VCaP (cell line): Measurements from ENCODE around the gene SIMC1.

ENCODE experiments used
- H3K27ac ChIP-seq: fragments of 450-650 bp; 2 replicates; pipeline ENCODE4 v1.5.1; 2017
- TF ChIP-seq, protein P1 (sequence below): fragments of 450-650 bp; conservative IDR thresholded peaks from 2 replicates; pipeline ENCODE4 v1.5.1; 2017; ENCODE audit warnings: mild to moderate bottlenecking, moderate library complexity

The SIMC1 gene

DNA sequence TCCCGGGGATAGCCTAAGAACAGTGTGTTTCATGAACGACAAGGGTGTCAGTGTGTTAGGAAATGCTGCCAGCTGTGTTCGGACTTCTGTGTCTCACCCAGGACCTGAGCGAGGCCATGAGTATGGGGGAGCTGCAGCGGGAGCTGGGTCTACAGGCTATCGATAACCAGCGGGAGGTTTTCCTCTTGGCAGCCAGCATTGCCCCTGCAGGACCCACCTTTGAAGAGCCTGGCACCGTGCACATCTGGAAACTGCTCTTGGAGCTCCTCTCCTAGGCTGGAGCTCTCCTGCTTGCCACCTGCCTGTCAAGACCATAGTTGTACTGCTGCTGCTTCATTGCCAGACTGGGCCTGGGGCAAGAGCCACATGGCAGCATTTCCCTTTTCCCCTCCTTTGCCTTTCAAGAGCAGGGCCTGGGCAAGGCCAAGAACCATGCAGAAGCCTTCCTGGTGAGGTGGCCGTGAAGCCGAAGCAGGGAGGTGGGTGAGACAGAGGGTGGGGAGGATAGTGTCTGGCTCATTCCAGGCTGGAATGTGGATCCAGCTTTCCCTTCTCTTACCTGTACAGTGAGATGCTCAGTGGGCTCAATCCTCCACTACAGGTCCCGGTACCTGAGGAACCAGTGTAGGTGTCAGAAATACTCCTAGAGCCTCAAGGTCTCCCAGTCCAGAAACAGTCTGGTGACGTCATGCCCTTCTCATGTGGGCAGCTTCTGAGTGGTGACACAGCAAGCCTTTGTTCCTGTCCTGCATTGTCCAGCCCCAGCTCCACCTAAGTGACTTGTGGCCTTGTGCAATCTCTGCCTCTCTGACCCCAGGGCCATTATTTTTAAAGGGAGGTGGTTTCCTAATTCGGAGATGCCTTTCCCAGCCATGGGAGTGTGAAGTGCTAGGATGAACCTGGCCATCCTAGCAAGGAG lies 133.7 kb downstream of the SIMC1 start:
- TF ChIP-seq, protein P1, sequence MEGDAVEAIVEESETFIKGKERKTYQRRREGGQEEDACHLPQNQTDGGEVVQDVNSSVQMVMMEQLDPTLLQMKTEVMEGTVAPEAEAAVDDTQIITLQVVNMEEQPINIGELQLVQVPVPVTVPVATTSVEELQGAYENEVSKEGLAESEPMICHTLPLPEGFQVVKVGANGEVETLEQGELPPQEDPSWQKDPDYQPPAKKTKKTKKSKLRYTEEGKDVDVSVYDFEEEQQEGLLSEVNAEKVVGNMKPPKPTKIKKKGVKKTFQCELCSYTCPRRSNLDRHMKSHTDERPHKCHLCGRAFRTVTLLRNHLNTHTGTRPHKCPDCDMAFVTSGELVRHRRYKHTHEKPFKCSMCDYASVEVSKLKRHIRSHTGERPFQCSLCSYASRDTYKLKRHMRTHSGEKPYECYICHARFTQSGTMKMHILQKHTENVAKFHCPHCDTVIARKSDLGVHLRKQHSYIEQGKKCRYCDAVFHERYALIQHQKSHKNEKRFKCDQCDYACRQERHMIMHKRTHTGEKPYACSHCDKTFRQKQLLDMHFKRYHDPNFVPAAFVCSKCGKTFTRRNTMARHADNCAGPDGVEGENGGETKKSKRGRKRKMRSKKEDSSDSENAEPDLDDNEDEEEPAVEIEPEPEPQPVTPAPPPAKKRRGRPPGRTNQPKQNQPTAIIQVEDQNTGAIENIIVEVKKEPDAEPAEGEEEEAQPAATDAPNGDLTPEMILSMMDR: no peak

DNA sequence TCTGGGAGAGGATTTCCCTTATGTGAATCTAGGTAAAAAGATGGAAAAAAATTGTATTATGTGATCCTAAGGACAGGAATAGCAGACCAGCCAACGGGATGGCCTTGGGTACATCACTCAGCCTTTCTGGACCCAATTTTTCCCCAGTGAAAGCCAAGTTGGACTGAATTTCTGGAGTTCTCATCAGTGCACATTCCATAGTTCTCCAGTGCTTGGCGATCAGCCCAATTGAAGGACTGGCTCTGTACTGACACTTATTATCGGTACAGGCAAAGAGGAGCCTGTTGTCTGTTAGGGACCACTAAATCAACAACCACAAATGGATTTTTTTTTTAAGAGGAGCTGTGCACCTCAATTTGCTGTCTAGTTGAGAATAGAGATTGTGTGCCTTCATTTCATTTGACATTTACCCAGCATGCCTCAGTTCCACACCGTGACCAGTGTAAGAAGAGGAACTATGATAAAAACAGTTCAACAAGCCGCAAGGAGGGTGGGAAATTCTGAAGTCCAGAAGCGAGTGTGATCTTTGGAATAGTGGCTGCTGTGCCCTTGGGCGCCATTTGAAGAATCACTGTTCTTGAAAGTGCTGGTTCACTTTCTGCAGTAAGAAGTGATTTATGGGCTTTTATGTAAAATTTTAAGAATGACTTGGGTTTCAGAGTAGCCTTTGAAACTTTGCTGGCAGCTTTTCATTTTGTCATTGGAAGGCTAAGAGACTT lies 135.0 kb downstream of the SIMC1 start:
- TF ChIP-seq, protein P1: no peak
- no peak overlapping the region for H3K27ac ChIP-seq

More for the DNA sequence above, 133.7 kb downstream of the SIMC1 start:
- no peak overlapping the region for H3K27ac ChIP-seq

DNA sequence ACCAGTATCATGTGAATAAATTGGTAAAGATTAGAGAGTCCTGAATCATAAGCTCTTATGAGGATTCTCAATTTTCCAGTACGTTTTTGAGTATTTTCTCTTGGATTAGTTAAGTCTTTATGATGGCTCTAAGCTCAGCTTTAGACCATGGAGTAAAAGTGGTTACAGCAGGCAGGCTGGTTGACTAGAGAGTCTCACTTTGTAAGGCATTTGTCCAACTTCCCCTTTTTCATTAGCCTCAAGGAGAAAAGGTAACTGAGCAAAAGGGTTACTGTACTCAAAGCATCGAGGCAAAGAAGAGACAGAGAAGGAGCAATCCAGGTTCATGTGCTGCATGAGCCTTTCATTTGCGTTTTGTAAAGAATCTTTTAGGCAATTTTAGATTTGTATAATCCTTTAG lies 141.7 kb downstream of the SIMC1 start:
- TF ChIP-seq, protein P1: no peak
- H3K27ac ChIP-seq: no peak overlapping the region

DNA sequence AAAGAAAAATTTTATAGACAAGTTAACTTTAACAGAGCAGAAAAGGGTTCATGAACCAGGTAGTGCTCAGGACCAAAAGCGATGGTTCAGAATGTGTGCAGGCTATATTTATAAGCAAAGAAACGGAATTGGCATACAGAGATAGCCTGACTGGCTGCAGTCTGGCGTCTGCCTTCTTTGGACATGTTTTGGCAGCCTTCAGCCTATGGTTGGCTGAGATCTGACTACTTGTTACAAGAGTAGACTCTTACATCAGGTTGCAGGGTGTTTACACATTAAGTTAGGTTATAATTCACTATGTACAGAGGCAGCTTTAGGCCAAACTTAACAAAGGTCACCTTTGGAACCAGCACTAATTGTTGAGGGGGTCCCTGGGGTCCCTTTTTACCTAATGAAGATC lies 143.2 kb downstream of the SIMC1 start:
- TF ChIP-seq, protein P1: no peak
- H3K27ac ChIP-seq: no peak overlapping the region

DNA sequence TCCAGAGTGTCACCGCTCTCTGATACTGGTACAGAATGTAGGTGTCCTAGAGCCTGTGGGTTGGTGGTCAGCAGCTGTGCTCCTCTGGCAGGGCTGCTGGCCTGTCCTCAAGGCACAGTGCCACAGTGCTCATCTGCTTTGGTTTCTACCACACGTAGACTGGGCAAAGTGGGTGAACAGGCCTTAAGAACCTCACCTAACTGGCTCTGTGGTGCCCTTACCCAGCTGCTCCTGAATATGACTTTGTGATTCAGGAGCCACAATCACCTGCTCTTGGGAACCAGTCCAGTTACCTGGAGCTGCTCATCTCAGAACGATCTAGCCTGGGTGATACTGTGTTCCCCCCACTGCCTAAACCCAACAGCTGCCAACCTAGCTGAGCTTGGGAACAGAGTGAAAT lies 143.8 kb downstream of the SIMC1 start:
- TF ChIP-seq, protein P1: no peak
- H3K27ac ChIP-seq: no peak overlapping the region

DNA sequence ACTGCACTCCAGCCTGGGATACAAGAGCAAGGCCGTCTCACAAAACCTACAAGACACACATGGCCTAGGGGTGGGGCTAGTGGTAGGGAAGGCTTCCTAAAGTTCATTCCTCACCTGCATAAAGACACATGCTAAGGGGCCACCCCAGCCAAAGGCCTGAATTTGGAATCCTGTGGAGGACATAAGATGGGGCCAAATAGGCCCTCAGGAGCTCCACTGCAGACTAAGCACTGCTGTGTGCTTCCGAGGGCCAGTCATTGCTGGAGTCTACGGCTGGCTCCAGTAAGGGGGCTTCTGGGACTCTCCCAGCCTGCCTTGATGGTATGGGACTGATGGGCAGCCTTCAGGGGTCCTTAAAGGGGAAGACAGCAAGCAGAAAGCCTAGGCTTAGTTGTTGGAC lies 144.5 kb downstream of the SIMC1 start:
- TF ChIP-seq, protein P1: no peak
- H3K27ac ChIP-seq: no peak overlapping the region

DNA sequence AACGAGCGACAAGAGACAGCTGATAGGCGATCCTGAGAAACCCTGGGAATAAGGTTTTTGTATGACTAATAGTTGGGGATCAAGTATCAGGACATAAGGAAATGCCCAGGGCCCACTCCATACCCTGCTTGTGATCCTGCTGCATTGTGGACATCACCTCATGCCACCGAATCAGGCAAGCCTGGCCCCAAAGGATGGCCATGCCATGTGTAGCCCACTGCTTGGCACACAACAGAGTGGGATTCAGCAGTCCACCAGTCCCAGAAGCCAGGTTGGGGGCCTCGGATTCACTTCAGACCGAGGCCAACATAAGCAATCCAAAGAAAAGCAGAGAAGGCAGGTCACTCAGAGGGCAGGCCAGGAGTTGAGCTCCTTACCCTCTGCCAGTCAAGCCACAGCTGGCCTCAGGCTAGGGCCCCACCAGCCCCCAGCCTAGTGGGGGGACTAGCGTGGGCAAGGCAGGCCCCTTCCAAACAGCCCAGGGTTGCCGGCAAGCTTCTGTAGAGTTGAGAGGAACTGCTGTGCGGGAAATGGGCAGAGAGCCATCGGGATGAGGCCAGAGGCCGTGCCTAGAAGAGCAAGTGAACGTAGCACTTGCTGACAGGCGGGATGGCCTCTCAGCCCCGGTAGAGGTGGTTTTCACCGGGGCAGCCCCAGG lies 145.2 kb downstream of the SIMC1 start:
- TF ChIP-seq, protein P1: no peak
- H3K27ac ChIP-seq: no peak overlapping the region
